ENCODE results near the gene TBC1D14.
"Not testable (repeated sequence)": the region's sequence is repeated elsewhere in the genome, so short reads cannot be mapped to it uniquely, and the experiment has no call there.

TBC1D14 gene

GRCh38 chr4:7076696-7077082, 167.1 kb downstream of the TBC1D14 start:
- TF ChIP-seq ESRRG (CRISPR knock-in tag; IDR thresholded peaks at IDR 0.05) (no peak), POU6F1 (CRISPR knock-in tag; IDR thresholded peaks at IDR 0.05; ENCODE audit: borderline replicate concordance, low read depth) (no peak), ARNTL (CRISPR knock-in tag; IDR thresholded peaks at IDR 0.05; ENCODE audit: borderline replicate concordance, low read depth) (no peak), BACH2 (CRISPR knock-in tag; IDR thresholded peaks at IDR 0.05; ENCODE audit: borderline replicate concordance) (no peak), OSR1 (CRISPR knock-in tag; IDR thresholded peaks at IDR 0.05) (no peak), TCF4 (CRISPR knock-in tag; IDR thresholded peaks at IDR 0.05; ENCODE audit: borderline replicate concordance) (no peak), ZNF70 (CRISPR knock-in tag; IDR thresholded peaks at IDR 0.05) (no peak), RARB (CRISPR knock-in tag; IDR thresholded peaks at IDR 0.05) (no peak), TOX (CRISPR knock-in tag; IDR thresholded peaks at IDR 0.05; ENCODE audit: borderline replicate concordance) (no peak), ZFP30 (CRISPR knock-in tag; IDR thresholded peaks at IDR 0.05) (no peak), CSDC2 (CRISPR knock-in tag; IDR thresholded peaks at IDR 0.05) (no peak), ZNF8 (CRISPR knock-in tag; IDR thresholded peaks at IDR 0.05) (no peak), ISL1 (CRISPR knock-in tag; IDR thresholded peaks at IDR 0.05) (no peak), ZNF565 (CRISPR knock-in tag; conservative IDR thresholded peaks at IDR 0.05; ENCODE audit: low read depth) (no peak), PATZ1 (CRISPR knock-in tag; IDR thresholded peaks at IDR 0.05; ENCODE audit: borderline replicate concordance) (no peak), ZFP3 (CRISPR knock-in tag; IDR thresholded peaks at IDR 0.05) (no peak), GLIS3 (CRISPR knock-in tag; IDR thresholded peaks at IDR 0.05) (no peak)
- TF ChIP-seq, protein P1, sequence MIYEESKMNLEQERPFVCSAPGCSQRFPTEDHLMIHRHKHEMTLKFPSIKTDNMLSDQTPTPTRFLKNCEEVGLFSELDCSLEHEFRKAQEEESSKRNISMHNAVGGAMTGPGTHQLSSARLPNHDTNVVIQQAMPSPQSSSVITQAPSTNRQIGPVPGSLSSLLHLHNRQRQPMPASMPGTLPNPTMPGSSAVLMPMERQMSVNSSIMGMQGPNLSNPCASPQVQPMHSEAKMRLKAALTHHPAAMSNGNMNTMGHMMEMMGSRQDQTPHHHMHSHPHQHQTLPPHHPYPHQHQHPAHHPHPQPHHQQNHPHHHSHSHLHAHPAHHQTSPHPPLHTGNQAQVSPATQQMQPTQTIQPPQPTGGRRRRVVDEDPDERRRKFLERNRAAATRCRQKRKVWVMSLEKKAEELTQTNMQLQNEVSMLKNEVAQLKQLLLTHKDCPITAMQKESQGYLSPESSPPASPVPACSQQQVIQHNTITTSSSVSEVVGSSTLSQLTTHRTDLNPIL (CRISPR knock-in tag; IDR thresholded peaks at IDR 0.05; ENCODE audit: low read depth) = no peak
- TF ChIP-seq, protein P2, sequence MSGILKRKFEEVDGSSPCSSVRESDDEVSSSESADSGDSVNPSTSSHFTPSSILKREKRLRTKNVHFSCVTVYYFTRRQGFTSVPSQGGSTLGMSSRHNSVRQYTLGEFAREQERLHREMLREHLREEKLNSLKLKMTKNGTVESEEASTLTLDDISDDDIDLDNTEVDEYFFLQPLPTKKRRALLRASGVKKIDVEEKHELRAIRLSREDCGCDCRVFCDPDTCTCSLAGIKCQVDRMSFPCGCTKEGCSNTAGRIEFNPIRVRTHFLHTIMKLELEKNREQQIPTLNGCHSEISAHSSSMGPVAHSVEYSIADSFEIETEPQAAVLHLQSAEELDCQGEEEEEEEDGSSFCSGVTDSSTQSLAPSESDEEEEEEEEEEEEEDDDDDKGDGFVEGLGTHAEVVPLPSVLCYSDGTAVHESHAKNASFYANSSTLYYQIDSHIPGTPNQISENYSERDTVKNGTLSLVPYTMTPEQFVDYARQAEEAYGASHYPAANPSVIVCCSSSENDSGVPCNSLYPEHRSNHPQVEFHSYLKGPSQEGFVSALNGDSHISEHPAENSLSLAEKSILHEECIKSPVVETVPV (CRISPR knock-in tag; IDR thresholded peaks at IDR 0.05) = no peak
- no peak for ATAC-seq

DNA sequence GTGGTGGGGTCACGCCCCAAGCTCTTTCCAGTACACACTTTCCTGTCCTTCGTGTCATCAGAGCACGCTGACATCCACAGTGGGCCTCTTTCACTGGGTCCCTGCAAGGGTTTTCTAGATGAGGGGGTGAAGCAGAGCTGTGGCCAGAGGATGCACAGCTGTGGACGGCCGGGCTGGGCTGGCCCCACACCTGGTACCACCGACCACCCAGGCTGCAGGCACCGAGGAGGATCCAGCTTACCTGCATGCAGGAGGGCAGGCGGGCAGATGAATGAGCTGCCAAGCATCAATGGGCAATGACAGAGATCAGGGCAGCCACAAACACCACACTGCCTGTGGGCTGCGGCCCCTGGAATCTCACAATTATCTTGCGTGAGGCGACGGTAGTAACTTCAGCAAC, 167.7 kb downstream of the TBC1D14 start:
- ATAC-seq = no peak
- TF ChIP-seq TOX (CRISPR knock-in tag; IDR thresholded peaks at IDR 0.05; ENCODE audit: borderline replicate concordance) (no peak), ZNF8 (CRISPR knock-in tag; IDR thresholded peaks at IDR 0.05) (no peak), ZFP3 (CRISPR knock-in tag; IDR thresholded peaks at IDR 0.05) (no peak), GLIS3 (CRISPR knock-in tag; IDR thresholded peaks at IDR 0.05) (no peak), ZFP30 (CRISPR knock-in tag; IDR thresholded peaks at IDR 0.05) (no peak), ZNF70 (CRISPR knock-in tag; IDR thresholded peaks at IDR 0.05) (no peak), ARNTL (CRISPR knock-in tag; IDR thresholded peaks at IDR 0.05; ENCODE audit: borderline replicate concordance, low read depth) (no peak)

DNA sequence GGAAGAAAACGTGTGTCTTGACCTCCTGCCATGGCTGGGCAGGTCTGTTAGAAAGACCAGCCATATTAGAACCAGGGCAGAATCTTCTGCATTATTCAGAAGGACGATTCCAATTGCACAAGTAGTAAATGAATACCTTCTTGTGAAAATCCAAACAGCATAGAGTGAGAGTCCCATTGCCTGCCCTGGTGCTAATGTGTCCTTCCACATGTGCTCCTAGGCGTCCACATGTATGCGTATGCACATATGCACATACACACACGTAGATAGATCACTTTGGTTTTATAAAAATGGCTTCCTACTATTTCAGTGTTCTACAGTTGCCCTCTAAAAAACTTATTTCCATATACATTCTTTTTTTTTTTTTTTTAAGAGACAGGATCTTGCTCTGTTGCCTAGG, 168.4 kb downstream of the TBC1D14 start:
- TF ChIP-seq RARB (CRISPR knock-in tag; IDR thresholded peaks at IDR 0.05) = no peak
- no peak for TF ChIP-seq TOX (CRISPR knock-in tag; IDR thresholded peaks at IDR 0.05; ENCODE audit: borderline replicate concordance)
- no peak for TF ChIP-seq ZFP3 (CRISPR knock-in tag; IDR thresholded peaks at IDR 0.05)
- TF ChIP-seq OSR1 (CRISPR knock-in tag; IDR thresholded peaks at IDR 0.05) = no peak
- no peak for TF ChIP-seq SNAI2 (CRISPR knock-in tag; IDR thresholded peaks at IDR 0.05)
- TF ChIP-seq CSDC2 (CRISPR knock-in tag; IDR thresholded peaks at IDR 0.05) = no peak
- TF ChIP-seq PPARA (CRISPR knock-in tag; IDR thresholded peaks at IDR 0.05; ENCODE audit: borderline replicate concordance) = no peak
- no peak for ATAC-seq

DNA sequence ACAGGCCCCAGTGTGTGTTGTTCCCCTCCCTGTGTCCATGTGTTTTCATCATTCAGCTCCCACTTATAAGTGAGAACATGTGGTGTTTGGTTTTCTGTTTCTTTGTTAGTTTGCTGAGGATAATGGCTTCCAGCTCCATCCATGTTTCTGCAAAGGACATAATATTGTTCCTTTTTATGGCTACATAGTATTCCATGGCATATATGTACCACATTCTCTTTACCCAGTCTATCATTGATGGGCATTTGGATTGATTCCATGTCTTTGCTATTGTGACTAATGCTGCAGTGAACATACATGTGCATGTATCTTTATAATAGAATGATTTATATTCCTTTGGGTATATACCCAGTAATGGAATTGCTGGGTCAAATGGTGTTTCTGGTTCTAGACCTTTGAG, 169.9 kb downstream of the TBC1D14 start:
- TF ChIP-seq ZNF8 (CRISPR knock-in tag; IDR thresholded peaks at IDR 0.05) = peak; percentile 91
- not testable (repeated sequence) for ATAC-seq

GRCh38 chr4:7079909-7080308, 170.3 kb downstream of the TBC1D14 start:
- not testable (repeated sequence) for ATAC-seq
